ENCODE measurements around the gene ATAD5. TPM values are rescaled to one million over a fixed set of nuclear protein-coding genes. Genes with fewer than 3 reads are reported as not detected.

ATAD5 gene
- polyA plus RNA-seq, 1 donor (not counting 4 experiments of a cell fraction or from before 2014, with no cell fraction given), result 2.2 TPM

- no peaks in the 10 kb centered on the region for H3K9me1 ChIP-seq (ENCODE audit: control insufficient read depth, extremely low read depth, insufficient read depth, low read length)
- DNase-seq (ENCODE audit: low read depth, low spot score) (no peak), FAIRE-seq (no peak)
- no peak overlapping the region for H3K27ac ChIP-seq (ENCODE audit: control insufficient read depth, insufficient read depth, low read length)
- TF ChIP-seq EZH2 (IDR thresholded peaks at IDR 0.05; ENCODE audit: low read length) (no peak), CTCF (optimal IDR thresholded peaks at IDR 0.05 in 1 of 3, IDR thresholded peaks at IDR 0.05 in 1 of 3, conservative IDR thresholded peaks at IDR 0.05 in 1 of 3; ENCODE audit: extremely low read depth in 1 of 3, insufficient read depth in 2 of 3, low read length in 3 of 3) (no peak)
- no peaks in the 10 kb centered on the region for H3K9me3 ChIP-seq (ENCODE audit: control insufficient read depth, low read depth, low read length)
- H3K36me3 ChIP-seq (ENCODE audit: control insufficient read depth in 2 of 2, extremely low read depth in 1 of 2, insufficient read depth in 2 of 2, low read length in 2 of 2), result no peaks in the 10 kb centered on the region
- H3K9ac ChIP-seq (ENCODE audit: control insufficient read depth, extremely low read depth, insufficient read depth, low read length), result no peak overlapping the region
- no peak overlapping the region for H3K4me2 ChIP-seq (ENCODE audit: control insufficient read depth, extremely low read depth, insufficient read depth, low read depth, low read length)
- no peak overlapping the region for H3K4me3 ChIP-seq (ENCODE audit: control insufficient read depth in 2 of 3, extremely low read depth in 1 of 3, insufficient read depth in 2 of 3, low read depth in 1 of 3, low read length in 3 of 3)
- peaks cover 19% of the 10 kb centered on the region for H3K4me1 ChIP-seq (ENCODE audit: control insufficient read depth, extremely low read depth, insufficient read depth, low read length)
- H3K79me2 ChIP-seq (ENCODE audit: control insufficient read depth, insufficient read depth, low read length), result peaks cover 21% of the 10 kb centered on the region
- no peaks in the 10 kb centered on the region for H3K27me3 ChIP-seq (ENCODE audit: control insufficient read depth, extremely low read depth, insufficient read depth, low read length)
- H2AFZ ChIP-seq (ENCODE audit: control insufficient read depth, low read length), result no peak overlapping the region
- dilution Hi-C loops (cut with MboI; ENCODE audit: extremely low pct_ligation_motif_present, low sequenced_read_pairs), result no loop called here
- H4K20me1 ChIP-seq (ENCODE audit: control insufficient read depth, extremely low read depth, insufficient read depth, low read length), result no peaks in the 10 kb centered on the region
Measured at GRCh38 chr17:30829022-30829421, 2.7 kb upstream of the ATAD5 start.

GRCh38 chr17:30831257-30831656, 509 bp upstream of the ATAD5 start:
- Histone ChIP-seq H3K9me1 (ENCODE audit: control insufficient read depth, extremely low read depth, insufficient read depth, low read length) (no peaks in the 10 kb centered on the region), H3K27ac (ENCODE audit: control insufficient read depth, insufficient read depth, low read length) (peak overlapping the region; percentile 79), H3K36me3 (ENCODE audit: control insufficient read depth in 2 of 2, extremely low read depth in 1 of 2, insufficient read depth in 2 of 2, low read length in 2 of 2) (no peaks in the 10 kb centered on the region), H3K79me2 (ENCODE audit: control insufficient read depth, insufficient read depth, low read length) (peaks cover 17% of the 10 kb centered on the region), H3K4me3 (ENCODE audit: control insufficient read depth in 2 of 3, extremely low read depth in 1 of 3, insufficient read depth in 2 of 3, low read depth in 1 of 3, low read length in 3 of 3) (peak overlapping the region; percentile 66 to 95 (median 94)), H4K20me1 (ENCODE audit: control insufficient read depth, extremely low read depth, insufficient read depth, low read length) (no peaks in the 10 kb centered on the region), H3K4me2 (ENCODE audit: control insufficient read depth, extremely low read depth, insufficient read depth, low read depth, low read length) (peak overlapping the region; percentile 69), H3K4me1 (ENCODE audit: control insufficient read depth, extremely low read depth, insufficient read depth, low read length) (peaks cover 9% of the 10 kb centered on the region), H3K9ac (ENCODE audit: control insufficient read depth, extremely low read depth, insufficient read depth, low read length) (peak overlapping the region; percentile 95), H3K9me3 (ENCODE audit: control insufficient read depth, low read depth, low read length) (no peaks in the 10 kb centered on the region), H2AFZ (ENCODE audit: control insufficient read depth, low read length) (peak overlapping the region; percentile 99), H3K27me3 (ENCODE audit: control insufficient read depth, extremely low read depth, insufficient read depth, low read length) (no peaks in the 10 kb centered on the region)
- dilution Hi-C loops (cut with MboI; ENCODE audit: extremely low pct_ligation_motif_present, low sequenced_read_pairs), result no loop called here
- DNase-seq (ENCODE audit: low read depth, low spot score), result no peak
- FAIRE-seq, result no peak
- TF ChIP-seq CTCF (optimal IDR thresholded peaks at IDR 0.05 in 1 of 3, IDR thresholded peaks at IDR 0.05 in 1 of 3, conservative IDR thresholded peaks at IDR 0.05 in 1 of 3; ENCODE audit: extremely low read depth in 1 of 3, insufficient read depth in 2 of 3, low read length in 3 of 3), result no peak
- no peak for TF ChIP-seq EZH2 (IDR thresholded peaks at IDR 0.05; ENCODE audit: low read length)
